Glutamatergic neuron (in vitro differentiated cells): ENCODE measurements around the gene DAPK1. TPM values are rescaled to one million over a fixed set of nuclear protein-coding genes. Genes with fewer than 3 reads are reported as not detected.
A peak's percentile ranks its signal among the peaks of the same experiment; 100 is the strongest.

Experiments used
- DNase-seq: peaks from one replicate; pipeline ENCODE4 v3.0.0; 2022
- H3K27ac Mint-ChIP-seq: one replicate; pipeline ENCODE4 v1.8.0; 2020; ENCODE audit warnings: mild to moderate bottlenecking, mixed read lengths, inconsistent platforms; ENCODE audit not compliant: unreplicated experiment
- H3K27me3 Mint-ChIP-seq: one replicate; pipeline ENCODE4 v1.8.0; 2020; ENCODE audit warnings: mild to moderate bottlenecking, moderate library complexity, mixed read lengths, inconsistent platforms; ENCODE audit not compliant: unreplicated experiment
- H3K36me3 Mint-ChIP-seq: one replicate; pipeline ENCODE4 v1.8.0; 2020; ENCODE audit warnings: mild to moderate bottlenecking, mixed read lengths, inconsistent platforms; ENCODE audit not compliant: unreplicated experiment
- H3K4me1 Mint-ChIP-seq: one replicate; pipeline ENCODE4 v1.8.0; 2020; ENCODE audit warnings: mild to moderate bottlenecking, low read depth, mixed read lengths, inconsistent platforms; ENCODE audit not compliant: unreplicated experiment
- H3K4me3 Mint-ChIP-seq: one replicate; pipeline ENCODE4 v1.8.0; 2020; ENCODE audit warnings: mild to moderate bottlenecking, mixed read lengths, inconsistent platforms; ENCODE audit not compliant: unreplicated experiment
- H3K9me3 Mint-ChIP-seq: one replicate; pipeline ENCODE4 v1.8.0; 2020; ENCODE audit warnings: mild to moderate bottlenecking, moderate library complexity, mixed read lengths, inconsistent platforms; ENCODE audit not compliant: unreplicated experiment
- total RNA-seq: library from RNA; stranded (reverse); fragmentation: NEBNext Ultra II Directional; extraction: Animal tissue kit (Norgen Biotek cat#: 25700); gene quantifications from one replicate; pipeline ENCODE4 v1.2.1, GENCODE V29; 2021; ENCODE audit not compliant: unreplicated experiment
- TF ChIP-seq, protein P1 (sequence below): fragments of 200-600 bp; sonication (generic); IDR thresholded peaks from one replicate; pipeline ENCODE4 v1.5.0; 2021; ENCODE audit not compliant: partially characterized antibody, unreplicated experiment

The DAPK1 gene
- total RNA-seq, 1 donor from 2014 or later = 384 TPM

DNA sequence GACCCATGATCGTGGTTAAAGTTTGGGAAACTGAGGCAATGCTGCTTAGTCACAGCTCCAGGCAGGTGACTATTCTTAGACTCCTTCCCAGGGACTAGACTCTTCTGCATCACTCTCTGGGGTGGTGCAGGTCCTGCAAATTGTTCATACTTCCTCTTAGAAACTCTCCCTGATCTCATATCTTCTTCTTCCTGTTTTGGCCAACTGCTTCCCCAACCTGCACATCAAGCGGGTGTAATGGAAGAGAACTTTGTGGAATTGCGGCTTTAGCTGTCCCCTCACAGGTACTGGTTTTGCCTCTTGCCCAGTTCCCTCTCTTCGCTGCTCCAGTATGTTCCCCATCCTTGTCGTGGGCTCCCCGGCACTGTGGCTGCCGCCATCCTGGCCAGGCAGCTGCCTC lies 116.7 kb downstream of the DAPK1 start:
- TF ChIP-seq, protein P1, sequence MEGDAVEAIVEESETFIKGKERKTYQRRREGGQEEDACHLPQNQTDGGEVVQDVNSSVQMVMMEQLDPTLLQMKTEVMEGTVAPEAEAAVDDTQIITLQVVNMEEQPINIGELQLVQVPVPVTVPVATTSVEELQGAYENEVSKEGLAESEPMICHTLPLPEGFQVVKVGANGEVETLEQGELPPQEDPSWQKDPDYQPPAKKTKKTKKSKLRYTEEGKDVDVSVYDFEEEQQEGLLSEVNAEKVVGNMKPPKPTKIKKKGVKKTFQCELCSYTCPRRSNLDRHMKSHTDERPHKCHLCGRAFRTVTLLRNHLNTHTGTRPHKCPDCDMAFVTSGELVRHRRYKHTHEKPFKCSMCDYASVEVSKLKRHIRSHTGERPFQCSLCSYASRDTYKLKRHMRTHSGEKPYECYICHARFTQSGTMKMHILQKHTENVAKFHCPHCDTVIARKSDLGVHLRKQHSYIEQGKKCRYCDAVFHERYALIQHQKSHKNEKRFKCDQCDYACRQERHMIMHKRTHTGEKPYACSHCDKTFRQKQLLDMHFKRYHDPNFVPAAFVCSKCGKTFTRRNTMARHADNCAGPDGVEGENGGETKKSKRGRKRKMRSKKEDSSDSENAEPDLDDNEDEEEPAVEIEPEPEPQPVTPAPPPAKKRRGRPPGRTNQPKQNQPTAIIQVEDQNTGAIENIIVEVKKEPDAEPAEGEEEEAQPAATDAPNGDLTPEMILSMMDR = no peak
- Mint-ChIP-seq H3K9me3 (peaks cover 10% of the 10 kb centered on the region), H3K4me1 (peaks cover 23% of the 10 kb centered on the region), H3K4me3 (no peak overlapping the region), H3K36me3 (peaks cover 36% of the 10 kb centered on the region), H3K27me3 (peaks cover 18% of the 10 kb centered on the region), H3K27ac (peak overlapping the region; percentile 13)
- DNase-seq = no peak

DNA sequence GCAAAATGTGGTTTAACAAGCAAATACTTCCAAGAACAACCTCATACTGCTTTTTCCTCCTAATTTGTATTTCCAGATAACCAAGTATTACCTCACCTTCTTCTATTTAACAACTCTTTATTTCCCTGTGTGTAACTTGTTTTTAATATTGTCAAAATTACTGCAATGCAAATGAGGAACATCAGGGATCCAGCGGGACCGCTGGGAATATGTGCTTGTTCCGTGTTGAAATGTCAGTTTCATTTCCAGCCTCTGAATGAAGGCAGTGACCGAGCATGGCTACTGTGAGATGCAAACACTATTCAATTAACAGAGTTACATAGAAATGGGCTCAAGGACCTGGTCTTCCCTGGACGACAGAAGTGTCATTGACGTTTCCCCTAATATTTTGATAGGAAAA lies 117.5 kb downstream of the DAPK1 start:
- Mint-ChIP-seq H3K36me3 (peaks cover 39% of the 10 kb centered on the region), H3K4me1 (peaks cover 27% of the 10 kb centered on the region), H3K27ac (peak overlapping the region; percentile 13), H3K4me3 (no peak overlapping the region), H3K27me3 (peaks cover 18% of the 10 kb centered on the region), H3K9me3 (peaks cover 10% of the 10 kb centered on the region)
- TF ChIP-seq, protein P1 = no peak
- DNase-seq = no peak

DNA sequence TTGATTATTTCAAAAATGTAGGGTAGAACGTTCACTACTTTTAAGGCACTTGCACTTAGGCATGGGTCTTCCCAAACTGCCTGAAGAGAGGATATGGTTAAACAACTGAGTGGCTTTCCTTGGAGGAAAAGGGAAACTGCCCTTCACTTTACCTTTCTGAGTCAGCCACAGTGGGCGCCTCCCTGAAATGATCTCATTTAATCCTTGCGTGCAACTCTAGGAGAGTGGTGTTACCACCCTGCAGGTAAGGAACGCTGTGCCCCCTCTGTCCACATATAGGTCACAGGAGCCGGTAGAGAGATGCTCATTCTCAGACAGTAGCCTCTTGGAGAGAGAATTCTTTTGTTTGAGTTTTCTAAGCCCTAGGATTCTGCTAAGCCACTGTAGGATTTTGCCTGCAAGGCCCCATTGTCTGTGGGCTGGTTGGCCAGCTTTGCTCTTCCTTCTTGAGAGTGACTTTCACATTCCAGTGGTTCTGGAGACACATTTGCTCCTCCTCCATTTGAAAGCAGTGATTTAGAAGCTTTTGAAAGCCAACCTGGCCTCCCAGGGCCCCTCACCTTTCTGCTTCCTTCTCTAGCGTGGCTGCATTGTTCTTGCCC lies 118.0 kb downstream of the DAPK1 start:
- H3K27ac Mint-ChIP-seq = peak overlapping the region; percentile 13
- H3K27me3 Mint-ChIP-seq = peaks cover 19% of the 10 kb centered on the region
- H3K4me1 Mint-ChIP-seq = peaks cover 25% of the 10 kb centered on the region
- no peak overlapping the region for H3K4me3 Mint-ChIP-seq
- peaks cover 12% of the 10 kb centered on the region for H3K9me3 Mint-ChIP-seq
- TF ChIP-seq, protein P1 = no peak
- DNase-seq = no peak
- H3K36me3 Mint-ChIP-seq = peaks cover 39% of the 10 kb centered on the region

DNA sequence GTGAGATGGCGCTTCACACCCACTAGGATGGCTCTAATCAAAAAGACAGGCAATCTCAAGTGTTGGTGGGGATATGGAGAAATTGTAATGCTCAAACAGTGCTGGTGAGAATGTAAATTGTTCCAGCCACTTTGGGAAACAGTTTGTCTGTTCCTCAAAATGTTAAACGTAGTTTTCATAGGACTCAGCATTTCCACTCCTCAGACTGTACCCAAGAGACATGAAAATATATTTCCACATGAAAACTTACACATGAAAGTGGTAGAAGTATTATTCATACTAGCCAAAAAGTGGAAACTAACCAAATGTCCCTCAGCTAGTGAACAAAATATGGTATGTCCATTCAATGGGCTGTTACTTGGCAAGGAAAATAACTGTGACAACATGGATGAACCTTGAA lies 120.6 kb downstream of the DAPK1 start:
- H3K27me3 Mint-ChIP-seq = peaks cover 20% of the 10 kb centered on the region
- H3K4me3 Mint-ChIP-seq = no peak overlapping the region
- H3K9me3 Mint-ChIP-seq = peaks cover 24% of the 10 kb centered on the region
- no peak for DNase-seq
- peaks cover 37% of the 10 kb centered on the region for H3K36me3 Mint-ChIP-seq
- no peak overlapping the region for H3K27ac Mint-ChIP-seq
- peaks cover 36% of the 10 kb centered on the region for H3K4me1 Mint-ChIP-seq
- TF ChIP-seq, protein P1 = no peak

DNA sequence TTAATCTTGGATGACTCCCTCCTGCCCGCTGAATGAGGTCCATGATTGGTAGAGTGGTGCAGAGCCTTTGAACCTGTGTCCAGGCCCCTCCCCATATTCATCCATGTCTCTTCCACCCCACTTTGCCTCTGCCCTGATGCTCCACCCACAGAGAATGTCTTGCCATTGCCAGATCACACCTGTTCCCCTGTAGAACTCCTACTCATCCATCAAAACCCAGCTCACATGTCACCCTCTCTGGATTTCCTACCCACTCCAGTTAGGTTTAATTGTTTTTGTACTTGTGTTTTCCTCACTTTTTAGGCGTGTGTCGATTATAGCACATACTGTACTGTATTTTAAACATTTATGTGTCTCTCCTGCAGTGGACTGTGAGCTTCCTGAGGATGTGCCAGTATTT lies 121.3 kb downstream of the DAPK1 start:
- H3K4me3 Mint-ChIP-seq = no peak overlapping the region
- TF ChIP-seq, protein P1 = no peak
- DNase-seq = no peak
- H3K27ac Mint-ChIP-seq = peak overlapping the region; percentile 60
- peaks cover 41% of the 10 kb centered on the region for H3K4me1 Mint-ChIP-seq
- peaks cover 29% of the 10 kb centered on the region for H3K9me3 Mint-ChIP-seq
- peaks cover 42% of the 10 kb centered on the region for H3K36me3 Mint-ChIP-seq
- peaks cover 20% of the 10 kb centered on the region for H3K27me3 Mint-ChIP-seq
